Measurements from ENCODE around the gene RUNX3. TPM values are rescaled to one million over a fixed set of nuclear protein-coding genes. Genes with fewer than 3 reads are reported as not detected.
"Not testable (repeated sequence)": the region's sequence is repeated elsewhere in the genome, so short reads cannot be mapped to it uniquely, and the experiment has no call there.

RUNX3 gene
- total RNA-seq, 2 donors from 2014 or later = 0.24 to 0.31 TPM

GRCh38 chr1:24894002-24894401 is 36.1 kb downstream of the RUNX3 start:
- DNase-seq = no peak
- Histone ChIP-seq H3K36me3 (ENCODE audit: control insufficient read depth, insufficient read depth, low read length) (no peaks in the 10 kb centered on the region), H3K27me3 (ENCODE audit: control insufficient read depth, insufficient read depth, low read length, poor library complexity, severe bottlenecking) (no peaks in the 10 kb centered on the region), H3K9me3 (ENCODE audit: control insufficient read depth, low read length) (peaks cover 17% of the 10 kb centered on the region), H3K9ac (ENCODE audit: extremely low read depth, low read length, poor library complexity, severe bottlenecking) (no peak overlapping the region), H3K27ac (ENCODE audit: low read depth, low read length) (no peak overlapping the region), H3K4me1 (ENCODE audit: control insufficient read depth, insufficient read depth, low read length) (no peaks in the 10 kb centered on the region), H3K4me3 (ENCODE audit: low read length) (no peak overlapping the region)
- peaks cover 2% of the 10 kb centered on the region for H3K36me3 Mint-ChIP-seq (ENCODE audit: low read depth)
- H3K27ac Mint-ChIP-seq = no peak overlapping the region
- no peak overlapping the region for H3K4me3 Mint-ChIP-seq
- WGBS, 2 experiments (ENCODE audit: insufficient coverage in 1 of 2, insufficient read length in 1 of 2) = 83 to 88% methylated on average over 5 to 8 of the region's 8 CpGs
- TF ChIP-seq, protein P1, sequence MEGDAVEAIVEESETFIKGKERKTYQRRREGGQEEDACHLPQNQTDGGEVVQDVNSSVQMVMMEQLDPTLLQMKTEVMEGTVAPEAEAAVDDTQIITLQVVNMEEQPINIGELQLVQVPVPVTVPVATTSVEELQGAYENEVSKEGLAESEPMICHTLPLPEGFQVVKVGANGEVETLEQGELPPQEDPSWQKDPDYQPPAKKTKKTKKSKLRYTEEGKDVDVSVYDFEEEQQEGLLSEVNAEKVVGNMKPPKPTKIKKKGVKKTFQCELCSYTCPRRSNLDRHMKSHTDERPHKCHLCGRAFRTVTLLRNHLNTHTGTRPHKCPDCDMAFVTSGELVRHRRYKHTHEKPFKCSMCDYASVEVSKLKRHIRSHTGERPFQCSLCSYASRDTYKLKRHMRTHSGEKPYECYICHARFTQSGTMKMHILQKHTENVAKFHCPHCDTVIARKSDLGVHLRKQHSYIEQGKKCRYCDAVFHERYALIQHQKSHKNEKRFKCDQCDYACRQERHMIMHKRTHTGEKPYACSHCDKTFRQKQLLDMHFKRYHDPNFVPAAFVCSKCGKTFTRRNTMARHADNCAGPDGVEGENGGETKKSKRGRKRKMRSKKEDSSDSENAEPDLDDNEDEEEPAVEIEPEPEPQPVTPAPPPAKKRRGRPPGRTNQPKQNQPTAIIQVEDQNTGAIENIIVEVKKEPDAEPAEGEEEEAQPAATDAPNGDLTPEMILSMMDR (conservative IDR thresholded peaks at IDR 0.05) = no peak
- peaks cover 6% of the 10 kb centered on the region for H3K27me3 Mint-ChIP-seq (ENCODE audit: insufficient read depth)
- H3K4me1 Mint-ChIP-seq = no peaks in the 10 kb centered on the region
- H3K9me3 Mint-ChIP-seq = peaks cover 38% of the 10 kb centered on the region

- Histone ChIP-seq H3K9ac (ENCODE audit: extremely low read depth, low read length, poor library complexity, severe bottlenecking) (no peak overlapping the region), H3K4me3 (ENCODE audit: low read length) (no peak overlapping the region), H3K27me3 (ENCODE audit: control insufficient read depth, insufficient read depth, low read length, poor library complexity, severe bottlenecking) (no peaks in the 10 kb centered on the region), H3K9me3 (ENCODE audit: control insufficient read depth, low read length) (peaks cover 17% of the 10 kb centered on the region), H3K4me1 (ENCODE audit: control insufficient read depth, insufficient read depth, low read length) (no peaks in the 10 kb centered on the region), H3K27ac (ENCODE audit: low read depth, low read length) (no peak overlapping the region), H3K36me3 (ENCODE audit: control insufficient read depth, insufficient read depth, low read length) (no peaks in the 10 kb centered on the region)
- TF ChIP-seq, protein P1 (conservative IDR thresholded peaks at IDR 0.05) = no peak
- H3K4me3 Mint-ChIP-seq = no peak overlapping the region
- peaks cover 39% of the 10 kb centered on the region for H3K9me3 Mint-ChIP-seq
- 98% methylated on average over 3 of the region's 3 CpGs; no CpG with 5 or more reads in 1 of the 2 experiments for WGBS, 2 experiments (ENCODE audit: insufficient coverage in 1 of 2, insufficient read length in 1 of 2)
- H3K27ac Mint-ChIP-seq = no peak overlapping the region
- H3K4me1 Mint-ChIP-seq = no peaks in the 10 kb centered on the region
- H3K36me3 Mint-ChIP-seq (ENCODE audit: low read depth) = peaks cover 2% of the 10 kb centered on the region
- peaks cover 6% of the 10 kb centered on the region for H3K27me3 Mint-ChIP-seq (ENCODE audit: insufficient read depth)
- no peak for DNase-seq
These were observed 36.6 kb downstream of the RUNX3 start for GRCh38 chr1:24893431-24893830.

GRCh38 chr1:24892188-24893153 is 37.6 kb downstream of the RUNX3 start:
- Mint-ChIP-seq H3K4me3 (no peak overlapping the region), H3K4me1 (no peaks in the 10 kb centered on the region), H3K36me3 (ENCODE audit: low read depth) (peaks cover 2% of the 10 kb centered on the region), H3K27ac (no peak overlapping the region), H3K27me3 (ENCODE audit: insufficient read depth) (peaks cover 6% of the 10 kb centered on the region), H3K9me3 (peaks cover 39% of the 10 kb centered on the region)
- Histone ChIP-seq H3K36me3 (ENCODE audit: control insufficient read depth, insufficient read depth, low read length) (no peaks in the 10 kb centered on the region), H3K4me1 (ENCODE audit: control insufficient read depth, insufficient read depth, low read length) (no peaks in the 10 kb centered on the region), H3K27ac (ENCODE audit: low read depth, low read length) (no peak overlapping the region), H3K27me3 (ENCODE audit: control insufficient read depth, insufficient read depth, low read length, poor library complexity, severe bottlenecking) (no peaks in the 10 kb centered on the region), H3K4me3 (ENCODE audit: low read length) (no peak overlapping the region), H3K9ac (ENCODE audit: extremely low read depth, low read length, poor library complexity, severe bottlenecking) (no peak overlapping the region), H3K9me3 (ENCODE audit: control insufficient read depth, low read length) (peaks cover 17% of the 10 kb centered on the region)
- DNase-seq = no peak
- 80 to 85% methylated on average over 1 of the region's 1 CpG for WGBS, 2 experiments (ENCODE audit: insufficient coverage in 1 of 2, insufficient read length in 1 of 2)
- TF ChIP-seq, protein P1 (conservative IDR thresholded peaks at IDR 0.05) = no peak

GRCh38 chr1:24891367-24891766 is 38.7 kb downstream of the RUNX3 start:
- H3K9ac ChIP-seq (ENCODE audit: extremely low read depth, low read length, poor library complexity, severe bottlenecking); H3K27me3 Mint-ChIP-seq (ENCODE audit: insufficient read depth); H3K4me3 ChIP-seq (ENCODE audit: low read length); H3K27ac Mint-ChIP-seq; H3K4me3 Mint-ChIP-seq; H3K27me3 ChIP-seq (ENCODE audit: control insufficient read depth, insufficient read depth, low read length, poor library complexity, severe bottlenecking); DNase-seq; H3K4me1 ChIP-seq (ENCODE audit: control insufficient read depth, insufficient read depth, low read length); H3K36me3 Mint-ChIP-seq (ENCODE audit: low read depth); H3K36me3 ChIP-seq (ENCODE audit: control insufficient read depth, insufficient read depth, low read length); H3K4me1 Mint-ChIP-seq; H3K27ac ChIP-seq (ENCODE audit: low read depth, low read length): not testable (repeated sequence)
- H3K9me3 Mint-ChIP-seq = peaks cover 39% of the 10 kb centered on the region
- H3K9me3 ChIP-seq (ENCODE audit: control insufficient read depth, low read length) = peaks cover 17% of the 10 kb centered on the region
- 67% methylated on average over 1 of the region's 1 CpG; no CpG with 5 or more reads in 1 of the 2 experiments for WGBS, 2 experiments (ENCODE audit: insufficient coverage in 1 of 2, insufficient read length in 1 of 2)

Measured in endodermal cell (in vitro differentiated cells).